ENCODE results near the gene TMEM116.

- TF ChIP-seq SUZ12 (IDR thresholded peaks at IDR 0.05) (no peak), NFRKB (IDR thresholded peaks at IDR 0.05) (no peak), ARNT (IDR thresholded peaks at IDR 0.05) (no peak), FOXA1 (IDR thresholded peaks at IDR 0.05) (no peak)
Measured at GRCh38 chr12:111894556-111894955, 118.4 kb downstream of the TMEM116 start.
